NCI-H82 treated with DMSO at 0.1 percent for 48 hours (cell line): ENCODE results near the gene MPRIP.

Experiments
- DNase-seq: peaks from one replicate; lab custom pipeline; 2025; ENCODE audit not compliant: unreplicated experiment; lab: John Stamatoyannopoulos, UW

The MPRIP gene

DNA sequence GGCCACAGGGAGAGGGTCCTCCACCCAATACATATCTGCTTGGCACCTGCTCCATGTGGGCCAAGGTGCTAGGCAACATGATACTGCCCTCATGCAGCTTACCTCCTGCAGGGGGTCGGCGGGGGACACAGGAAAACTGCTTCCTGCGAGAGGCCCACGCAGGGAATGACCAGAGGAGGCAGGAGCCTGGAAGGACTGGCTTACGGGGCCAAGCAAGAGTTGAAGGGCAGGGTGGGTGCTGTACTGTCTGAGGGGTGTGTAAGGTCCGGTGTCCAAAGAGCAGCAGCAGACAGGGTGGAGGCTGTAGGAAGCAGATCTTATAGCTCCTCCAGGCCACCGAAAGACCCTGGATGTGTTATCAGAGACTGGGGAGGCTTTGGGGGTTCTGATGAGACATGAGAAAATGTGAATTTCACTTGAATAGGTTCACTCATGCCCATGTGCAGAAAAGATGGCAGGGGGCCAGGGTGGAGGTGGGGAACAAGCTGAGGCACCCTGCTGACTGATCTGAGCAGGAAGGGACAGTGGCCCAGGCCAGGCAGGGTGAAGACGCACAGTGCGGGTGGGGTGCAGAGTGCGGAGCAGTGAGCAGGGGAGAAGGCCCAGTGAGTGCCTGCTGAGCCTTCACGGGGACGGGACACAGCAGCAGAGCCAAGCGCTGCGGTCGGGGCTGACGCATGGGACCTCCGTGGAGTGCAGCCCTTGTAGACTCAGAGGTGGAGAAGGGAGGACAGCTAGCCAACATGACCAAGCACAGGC lies 186.4 kb downstream of the MPRIP start:
- no peak for DNase-seq

DNA sequence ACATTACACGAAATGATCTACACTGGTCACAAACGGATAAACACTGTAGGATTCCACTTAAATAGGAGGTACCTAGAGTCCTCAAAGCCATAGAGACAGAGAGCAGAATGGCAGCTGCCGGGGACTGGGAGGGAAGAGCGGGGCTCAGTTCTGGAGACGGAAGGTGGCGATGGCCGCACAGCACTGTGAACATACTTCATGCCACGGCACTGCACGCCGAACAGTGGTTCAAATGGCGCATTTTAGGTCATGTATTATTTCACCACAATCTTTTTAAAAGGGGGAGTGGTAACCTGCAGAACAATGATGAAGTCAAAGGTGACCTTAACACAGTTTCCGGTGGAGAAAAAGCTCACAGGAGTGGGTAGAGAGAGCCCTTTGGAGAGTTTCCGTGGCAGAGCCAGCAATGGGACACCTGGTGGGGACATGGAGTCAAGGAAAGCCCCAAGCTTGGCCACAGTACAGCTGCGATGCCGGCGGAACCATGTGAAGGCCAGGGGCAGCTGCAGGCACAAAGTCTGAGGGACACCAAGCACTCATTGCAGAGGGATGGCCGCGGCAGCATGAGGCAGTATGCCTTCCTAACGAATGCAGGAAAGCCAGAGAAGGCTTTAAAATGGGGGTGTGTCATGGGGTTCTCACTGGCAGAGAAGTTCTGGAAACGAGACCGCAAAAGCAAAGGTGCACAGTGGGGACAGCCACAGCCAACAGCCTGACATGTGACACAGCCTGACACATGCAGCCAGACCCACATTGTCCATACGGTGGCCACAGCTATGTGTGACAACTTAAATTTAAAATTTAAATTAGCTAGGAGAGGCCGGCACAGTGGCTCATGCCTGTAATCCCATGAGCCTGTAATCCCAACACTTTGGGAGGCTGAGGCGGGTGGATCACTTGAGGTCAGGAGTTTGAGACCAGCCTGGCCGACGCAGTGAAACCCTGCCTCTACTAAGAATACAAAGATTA lies 187.4 kb downstream of the MPRIP start:
- DNase-seq: no peak

GRCh38 chr17:17231621-17232302 lies 189.5 kb downstream of the MPRIP start:
- DNase-seq: no peak

- no peak for DNase-seq
Observed at GRCh38 chr17:17232303-17232621, 190.0 kb downstream of the MPRIP start.

- DNase-seq: no peak
Observed at GRCh38 chr17:17235212-17236174, 193.2 kb downstream of the MPRIP start.

DNA sequence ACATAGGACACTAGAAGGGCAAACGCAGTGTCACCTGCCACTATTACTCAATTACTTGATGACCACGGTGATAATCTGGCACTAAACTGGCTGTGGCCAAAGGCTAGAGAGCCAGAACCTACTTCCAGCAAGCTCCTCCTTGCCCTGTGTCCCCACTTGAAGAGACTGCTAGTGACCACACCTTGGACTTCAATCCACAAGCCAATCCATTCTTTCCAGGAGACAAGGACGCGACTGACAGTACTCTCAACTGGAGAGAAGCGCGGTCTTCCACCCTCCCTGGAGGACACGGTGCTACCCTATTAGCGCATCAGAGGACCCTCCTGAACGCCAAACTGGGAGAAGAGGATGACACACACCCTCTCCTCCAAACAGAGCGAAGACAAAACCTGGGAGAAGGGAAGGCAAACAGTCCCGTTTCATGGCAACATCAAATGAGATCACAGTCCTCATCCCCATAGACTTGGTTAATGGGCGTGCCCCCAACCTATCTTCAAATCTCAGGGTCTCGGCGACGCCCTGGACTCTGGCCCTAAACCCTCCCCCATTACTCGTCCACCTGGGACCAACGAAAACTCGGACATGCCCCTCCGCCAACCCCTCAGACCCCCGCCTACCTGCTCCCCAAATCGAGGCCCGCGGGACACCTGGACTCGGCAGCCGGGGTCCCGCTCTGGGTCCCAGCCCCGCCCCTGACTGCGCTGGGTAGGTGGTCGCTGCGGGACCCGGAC lies 194.2 kb downstream of the MPRIP start:
- no peak for DNase-seq

GRCh38 chr17:17237026-17237799 lies 195.0 kb downstream of the MPRIP start, which contains the start of gene FLCN:
FLCN (minus strand) TSS chr17:17237168; CDS start chr17:17228137, 9,031 bp downstream.
- peak; percentile 92 for DNase-seq

- no peak for DNase-seq
Observed at GRCh38 chr17:17239832-17240231, 197.6 kb downstream of the MPRIP start.

GRCh38 chr17:17241656-17242055 lies 199.4 kb downstream of the MPRIP start:
- no peak for DNase-seq

DNA sequence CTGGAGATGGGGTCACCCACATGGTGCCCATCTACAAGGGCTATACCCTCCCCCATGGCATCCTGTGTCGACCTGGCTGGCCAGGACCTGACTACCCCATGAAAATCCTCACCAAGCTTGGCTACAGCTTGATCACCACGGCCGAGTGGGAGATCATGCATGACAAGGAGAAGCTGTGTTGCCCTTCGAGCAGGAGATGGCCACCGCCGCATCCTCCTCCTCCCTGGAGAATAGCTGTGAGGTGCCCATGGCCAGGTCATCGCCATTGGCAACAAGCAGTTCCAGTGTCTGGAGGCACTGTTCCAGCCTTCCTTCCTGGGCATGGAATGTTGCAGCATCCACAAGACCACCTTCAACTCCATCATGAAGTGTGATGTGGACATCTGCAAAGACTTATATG lies 200.0 kb downstream of the MPRIP start:
- DNase-seq: no peak
